Colon (tissue), 2 donors: ENCODE results near the gene XRN2.
A peak's percentile ranks its signal among the peaks of the same experiment; 100 is the strongest.

Experiments used
- FAIRE-seq: peaks from 2 replicates; lab custom pipeline; 2012; peaks lifted over from hg19 to GRCh38; lab: Jason Lieb, UNC
- donor health status: control.
- donor health status: control.

XRN2 gene

DNA sequence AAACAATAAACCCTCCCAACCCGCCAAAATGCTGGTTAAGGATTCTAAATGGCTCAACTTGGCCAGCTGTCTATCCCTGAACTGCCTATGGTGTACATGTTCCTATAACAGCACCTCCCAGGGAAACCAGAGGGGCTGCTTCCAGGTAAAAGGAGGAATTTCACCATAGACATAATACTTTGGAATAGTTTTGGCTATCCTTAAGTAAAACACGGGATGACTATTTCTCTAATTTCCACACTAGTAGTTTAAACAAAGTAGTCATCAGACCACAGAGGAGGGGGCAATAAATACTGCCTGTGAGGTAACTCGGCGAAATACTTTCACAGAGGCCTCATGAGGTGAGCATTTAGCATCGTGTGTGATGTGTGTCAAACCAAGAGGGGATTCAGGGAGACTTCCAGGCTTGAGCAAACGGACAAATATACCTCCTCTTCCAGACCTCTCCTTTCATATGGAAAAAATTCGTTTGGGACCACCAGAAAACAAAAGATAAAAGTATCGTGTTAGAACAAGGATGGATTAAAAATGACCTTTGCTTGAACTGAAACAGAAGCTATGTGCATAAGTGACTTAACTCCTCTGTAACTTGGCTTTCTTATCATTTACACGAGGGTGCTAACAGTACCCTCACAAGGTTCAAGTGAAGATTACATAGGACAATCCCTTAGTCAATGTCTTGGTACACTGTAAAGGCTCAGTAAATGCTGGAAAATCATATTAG lies 1.0 kb upstream of the XRN2 start:
- no peak for FAIRE-seq

GRCh38 chr20:21302664-21303060 lies 469 bp upstream of the XRN2 start:
- FAIRE-seq: no peak

GRCh38 chr20:21303872-21304586 lies 898 bp downstream of the XRN2 start:
- FAIRE-seq: no peak

- no peak for FAIRE-seq
These were observed 5.2 kb downstream of the XRN2 start for GRCh38 chr20:21308340-21308739.

DNA sequence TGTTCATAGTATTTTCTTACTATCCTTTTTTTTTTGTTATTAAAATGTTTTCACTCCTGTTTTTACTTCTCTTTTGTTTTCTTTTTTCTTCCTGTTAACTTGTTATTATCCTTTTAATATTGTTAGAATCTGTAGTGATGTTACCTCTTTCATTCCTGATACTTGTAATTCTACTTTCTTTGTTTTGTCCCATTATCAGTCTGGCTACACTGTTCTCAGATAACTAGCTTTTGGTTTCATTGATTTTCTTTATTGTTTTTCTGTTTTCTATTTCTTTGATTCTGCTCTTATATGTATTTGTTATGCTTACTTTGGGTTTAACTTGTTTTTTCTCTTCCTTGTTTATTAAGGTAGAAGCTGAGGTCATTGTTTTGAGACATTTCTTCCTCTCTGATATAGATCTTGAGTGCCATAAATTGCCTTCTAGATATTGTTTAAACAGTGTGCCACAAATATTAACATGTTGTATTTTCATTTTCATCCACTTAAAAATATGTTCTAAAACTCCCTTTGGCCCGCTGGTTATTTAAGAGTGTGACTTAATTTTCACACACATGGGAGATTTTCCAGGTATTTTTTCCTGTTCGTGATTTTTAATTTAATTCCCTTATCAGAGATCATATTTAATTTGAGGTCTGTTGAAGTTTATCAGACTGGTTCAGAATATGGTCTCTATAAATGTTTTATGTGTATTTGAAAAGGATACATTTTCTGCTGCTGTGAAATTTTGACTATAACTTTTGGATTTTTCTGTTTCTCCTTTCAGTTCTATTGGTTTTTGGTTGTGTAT lies 6.7 kb downstream of the XRN2 start:
- peak; percentile 68 for FAIRE-seq

- FAIRE-seq: no peak
These were observed 9.8 kb downstream of the XRN2 start for GRCh38 chr20:21312813-21313474.

GRCh38 chr20:21315138-21315537 lies 12.0 kb downstream of the XRN2 start:
- FAIRE-seq: no peak

GRCh38 chr20:21322083-21322710 lies 19.1 kb downstream of the XRN2 start:
- no peak for FAIRE-seq

DNA sequence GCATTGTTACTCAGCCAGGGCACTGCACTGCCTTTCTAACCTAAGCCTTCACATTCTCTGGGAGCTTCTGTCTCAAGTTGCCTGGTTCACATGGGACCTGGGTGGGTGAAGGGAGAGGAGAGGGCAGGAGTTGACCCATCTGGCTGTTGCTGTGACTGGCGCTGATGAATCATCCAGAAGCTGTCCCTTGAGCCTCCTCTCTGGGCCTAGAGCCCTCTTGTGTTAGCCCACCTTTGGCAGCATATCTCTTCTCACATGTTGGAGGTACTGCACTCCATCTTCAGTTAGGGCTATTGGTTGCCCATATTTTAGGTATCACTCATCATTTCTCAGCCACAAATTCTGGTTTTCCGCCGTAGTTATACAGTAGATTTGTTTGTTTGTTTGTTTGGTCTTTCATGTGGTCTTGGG lies 19.8 kb downstream of the XRN2 start:
- FAIRE-seq: no peak

GRCh38 chr20:21323640-21324039 lies 20.5 kb downstream of the XRN2 start:
- FAIRE-seq: no peak

DNA sequence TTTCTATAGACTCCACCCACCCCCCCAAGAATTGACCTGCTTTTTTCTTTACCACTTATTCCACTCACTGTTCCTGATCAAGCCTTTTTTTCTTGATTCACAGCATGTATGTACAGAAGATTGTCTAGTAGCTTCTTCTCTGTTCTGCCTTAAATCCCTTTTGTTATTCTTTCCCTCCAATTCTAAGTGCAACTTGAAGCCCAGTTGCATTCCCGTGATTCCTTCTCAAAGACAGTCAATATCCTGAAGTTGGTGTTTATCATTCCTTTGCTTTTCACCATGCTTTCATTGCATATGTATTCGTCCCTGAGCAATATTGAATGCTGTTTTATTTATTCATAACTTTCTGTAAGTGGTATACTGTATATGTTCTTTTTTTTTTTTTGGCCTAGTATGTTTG lies 21.0 kb downstream of the XRN2 start:
- no peak for FAIRE-seq

DNA sequence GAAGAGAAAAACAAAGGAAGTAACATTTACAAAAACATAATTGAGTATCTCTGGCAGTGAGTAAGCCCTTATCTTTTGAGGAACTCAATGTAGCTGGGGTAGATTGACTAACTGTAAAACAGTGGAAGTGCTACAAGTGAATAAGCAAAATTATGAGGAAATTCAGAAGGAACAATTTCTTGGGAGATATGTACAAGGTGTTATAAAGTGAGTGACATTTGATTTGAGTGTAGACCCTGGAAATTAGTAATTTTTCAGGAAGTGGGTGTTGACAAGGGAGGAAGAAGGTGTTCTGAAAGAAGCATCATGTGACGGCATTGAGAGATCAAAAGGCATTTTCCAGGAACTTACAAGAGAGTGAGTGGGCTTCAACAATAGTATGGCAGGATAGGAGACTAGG lies 22.2 kb downstream of the XRN2 start:
- FAIRE-seq: no peak

GRCh38 chr20:21326700-21327099 lies 23.6 kb downstream of the XRN2 start:
- FAIRE-seq: no peak

GRCh38 chr20:21336455-21337151 lies 33.5 kb downstream of the XRN2 start:
- FAIRE-seq: no peak

DNA sequence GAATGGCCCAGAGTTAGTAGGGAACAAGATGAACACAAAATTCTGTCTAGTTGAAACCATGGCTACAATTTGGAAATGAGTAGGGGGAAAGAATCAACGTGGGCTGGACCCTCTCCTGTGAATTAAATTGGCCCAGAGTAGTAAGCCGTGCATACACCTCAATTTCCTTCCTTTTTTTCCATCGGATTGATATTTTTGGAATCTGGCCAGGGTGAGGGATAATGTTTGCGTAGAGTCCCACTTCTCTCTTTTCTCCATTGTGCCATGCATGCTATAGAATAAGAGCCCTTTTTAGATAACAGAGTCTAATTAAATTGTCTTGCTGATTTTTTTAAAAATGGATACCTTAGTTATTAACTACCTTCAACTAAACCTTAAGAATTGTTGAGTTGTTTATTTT lies 35.2 kb downstream of the XRN2 start:
- no peak for FAIRE-seq

DNA sequence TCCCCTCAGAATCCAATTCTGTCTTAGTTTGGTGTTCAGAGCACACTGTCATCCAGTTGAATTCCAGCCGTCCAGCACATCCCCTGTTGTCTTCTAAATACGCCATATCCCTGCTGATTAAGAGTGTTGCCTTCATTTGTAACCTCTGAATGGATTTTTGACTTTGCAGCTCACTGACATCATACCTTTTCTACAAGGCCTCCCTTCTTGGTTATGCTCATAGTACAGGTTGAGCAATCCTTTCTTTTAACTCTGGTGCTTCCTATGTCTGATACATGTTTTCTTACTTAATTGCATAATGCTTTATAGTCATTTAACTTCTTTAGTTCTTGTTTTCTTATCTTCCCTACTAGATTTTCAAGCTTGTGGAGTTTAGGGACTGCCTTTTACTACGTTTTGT lies 36.4 kb downstream of the XRN2 start:
- no peak for FAIRE-seq

GRCh38 chr20:21340991-21341697 lies 38.0 kb downstream of the XRN2 start:
- FAIRE-seq: no peak

- no peak for FAIRE-seq
These were observed 39.7 kb downstream of the XRN2 start for GRCh38 chr20:21342656-21343345.

DNA sequence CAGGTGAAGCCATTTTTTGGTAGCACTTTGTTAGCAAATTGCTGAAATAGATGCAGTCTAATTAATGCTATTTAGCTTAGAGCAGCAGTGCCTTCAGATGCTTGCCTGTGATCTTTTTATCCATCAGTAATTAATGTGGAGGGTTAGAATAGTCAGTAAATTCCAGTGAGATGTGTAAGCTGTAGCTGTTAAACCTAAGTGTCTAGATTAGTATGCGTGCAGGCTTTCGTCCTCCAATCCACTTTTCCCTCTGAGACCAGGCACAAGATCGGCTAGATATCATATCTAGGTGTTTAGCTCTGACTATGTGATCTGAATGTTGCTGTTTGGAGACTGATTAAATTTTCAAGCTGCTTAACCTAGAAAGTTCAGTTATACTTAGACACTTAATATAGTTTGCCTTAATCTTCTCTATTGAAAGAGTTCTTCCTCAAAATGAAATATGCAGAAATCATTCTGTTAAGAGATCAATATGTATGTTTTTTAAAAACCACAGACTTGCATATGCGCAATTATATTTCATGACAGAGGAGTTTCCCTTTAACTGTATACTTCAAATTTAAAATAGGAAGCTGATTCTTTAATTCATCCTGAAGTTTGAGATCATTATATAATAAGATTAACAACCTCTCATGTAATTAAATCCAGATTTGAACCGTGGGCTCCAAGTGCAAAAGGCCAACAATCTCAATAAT lies 41.2 kb downstream of the XRN2 start:
- FAIRE-seq: no peak

DNA sequence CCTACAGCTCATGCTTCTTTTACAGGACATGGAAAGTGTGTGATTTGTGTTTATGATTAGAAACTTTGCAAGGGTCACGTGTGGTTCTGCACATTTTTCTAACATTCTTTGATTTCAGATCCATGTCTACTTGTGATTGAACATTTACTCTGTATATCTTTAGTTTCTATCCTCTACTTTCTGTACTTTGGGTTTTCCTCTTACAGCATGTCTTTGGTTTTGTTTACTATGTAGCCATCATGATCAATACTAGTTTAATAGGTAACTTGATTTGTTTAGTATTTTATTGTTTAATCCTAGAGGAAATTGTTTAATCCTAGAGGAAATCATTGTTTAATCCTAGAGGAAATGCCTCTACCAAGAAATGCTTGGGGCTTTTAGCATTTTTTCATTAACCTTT lies 41.8 kb downstream of the XRN2 start:
- no peak for FAIRE-seq
